C4-2B (cell line): ENCODE data around the gene RALGAPB.
"Not testable (repeated sequence)": the region's sequence is repeated elsewhere in the genome, so short reads cannot be mapped to it uniquely, and the experiment has no call there.

Experiments used
- CTCF ChIP-seq: fragments of 450-650 bp; conservative IDR thresholded peaks from 2 replicates; pipeline ENCODE4 v1.5.1; 2017; ENCODE audit warnings: mild to moderate bottlenecking
- ZFX ChIP-seq: fragments of 450-650 bp; IDR thresholded peaks from 2 replicates; pipeline ENCODE4 v1.6.1; 2017

DNA sequence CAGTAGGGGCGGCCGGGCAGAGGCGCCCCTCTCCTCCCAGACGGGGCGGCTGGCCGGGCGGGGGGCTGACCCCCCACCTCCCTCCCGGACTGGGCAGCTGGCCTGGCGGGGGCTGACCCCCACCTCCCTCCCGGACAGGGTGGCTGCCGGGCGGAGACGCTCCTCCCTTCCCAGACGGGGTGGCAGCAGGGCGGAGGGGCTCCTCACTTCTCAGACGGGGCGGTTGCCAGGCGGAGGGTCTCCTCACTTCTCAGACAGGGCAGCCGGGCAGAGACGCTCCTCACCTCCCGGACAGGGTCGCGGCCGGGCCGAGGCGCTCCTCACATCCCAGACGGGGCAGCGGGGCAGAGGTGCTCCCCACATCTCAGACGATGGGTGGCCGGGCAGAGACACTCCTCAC, 11.1 kb upstream of the RALGAPB start:
- not testable (repeated sequence) for TF ChIP-seq CTCF, ZFX
